Breast epithelium (tissue), 4 donors: ENCODE measurements around the gene SLC23A2. TPM values are rescaled to one million over a fixed set of nuclear protein-coding genes. Genes with fewer than 3 reads are reported as not detected.

ENCODE experiments used
- DNase-seq, 2 donors: peaks; one replicate each; pipeline ENCODE4 v3.0.0-alpha.2; 2019; ENCODE audit warnings: low spot score in 2 of 2
- H3K27ac ChIP-seq, 2 donors: fragments of 200-600 bp; sonication (generic) in 1 of 2; one replicate each; pipeline ENCODE4 v1.5.1; 2016 to 2019; ENCODE audit warnings: mild to moderate bottlenecking in 1 of 2
- H3K27me3 ChIP-seq, 2 donors: fragments of 200-600 bp; sonication (generic) in 1 of 2; one replicate each; pipeline versions ENCODE4 v1.5.1 to v1.6.0; 2017 to 2019; ENCODE audit warnings: control low read depth in 1 of 2, mild to moderate bottlenecking in 1 of 2
- H3K36me3 ChIP-seq: fragments of 200-600 bp; one replicate; pipeline ENCODE4 v1.5.1; 2019
- H3K4me1 ChIP-seq, 2 donors: fragments of 200-600 bp; sonication (generic); one replicate each; pipeline ENCODE4 v1.5.1; 2016 to 2019; ENCODE audit warnings: control low read depth in 1 of 2
- H3K4me3 ChIP-seq, 3 donors: fragments of 200-600 bp; sonication (generic); 1 replicate in 2 of 3; 2 replicates in 1 of 3; pipeline ENCODE4 v1.5.1; 2016 to 2019; ENCODE audit warnings: mild to moderate bottlenecking in 3 of 3, moderate library complexity in 2 of 3
- H3K9me3 ChIP-seq, 2 donors: fragments of 200-600 bp; sonication (generic) in 1 of 2; one replicate each; pipeline ENCODE4 v1.5.1; 2016 to 2019; ENCODE audit warnings: control low read depth in 1 of 2
- CTCF ChIP-seq, 3 donors: fragments of 450-650 bp; IDR thresholded peaks; one replicate each; pipeline ENCODE4 v1.5.1; 2016 to 2017; ENCODE audit warnings: antibody characterized with exemption in 3 of 3, mild to moderate bottlenecking in 3 of 3, moderate library complexity in 3 of 3
- POLR2A ChIP-seq: fragments of 450-650 bp; IDR thresholded peaks from one replicate; pipeline ENCODE4 v1.6.1; 2016; ENCODE audit warnings: antibody characterized with exemption, mild to moderate bottlenecking, moderate library complexity
- POLR2AphosphoS5 ChIP-seq, 3 donors: sonication (generic); formaldehyde crosslinking; IDR thresholded peaks; one replicate each; pipeline ENCODE4 v1.6.1; 2017; ENCODE audit warnings: antibody characterized with exemption in 3 of 3
- intact Hi-C: fragments of 100-400 bp; cut with DNase I; formaldehyde crosslinking; loops from one replicate; pipeline ENCODE4 v1.15.1; 2023; ENCODE audit warnings: low total_unique reads
- total RNA-seq, 3 donors: library from RNA; depleted of rRNA; stranded (reverse); fragments of >200 nt; gene quantifications; one replicate each; pipeline ENCODE4 v1.1.0, GENCODE V29; 2016

Gene SLC23A2
- total RNA-seq, 3 donors from 2014 or later: 14.6 to 18.6 (median 15.4) TPM

- Histone ChIP-seq H3K36me3 (no peaks in the 10 kb centered on the region), H3K4me1 (peaks cover 3 to 4% of the 10 kb centered on the region in 2 donors), H3K27ac (no peak overlapping the region), H3K4me3 (no peak overlapping the region), H3K9me3 (no peaks in the 10 kb centered on the region), H3K27me3 (no peaks in the 10 kb centered on the region)
- no peak for TF ChIP-seq CTCF (IDR thresholded peaks at IDR 0.05)
- no peak for TF ChIP-seq POLR2A
- TF ChIP-seq POLR2AphosphoS5 (IDR thresholded peaks at IDR 0.05): no peak
- intact Hi-C loops: no loop called here
- no peak for DNase-seq
Observed at GRCh38 chr20:5003626-5004025, 2.3 kb upstream of the SLC23A2 start.

- no peak for TF ChIP-seq POLR2AphosphoS5 (IDR thresholded peaks at IDR 0.05)
- no peak for TF ChIP-seq POLR2A
- no peaks in the 10 kb centered on the region for H3K9me3 ChIP-seq
- DNase-seq: no peak
- H3K27me3 ChIP-seq: no peaks in the 10 kb centered on the region
- peak overlapping the region in 1 of 2 donors; percentile 52 for H3K27ac ChIP-seq
- no peaks in the 10 kb centered on the region for H3K36me3 ChIP-seq
- H3K4me1 ChIP-seq: peaks cover 3 to 4% of the 10 kb centered on the region in 2 donors
- peak overlapping the region; percentile 86 to 96 (median 89) for H3K4me3 ChIP-seq
- intact Hi-C loops: no loop called here
Observed at GRCh38 chr20:5002077-5002413, 735 bp upstream of the SLC23A2 start.

- H3K36me3 ChIP-seq: no peaks in the 10 kb centered on the region
- TF ChIP-seq CTCF (IDR thresholded peaks at IDR 0.05) (no peak), POLR2A (no peak), POLR2AphosphoS5 (IDR thresholded peaks at IDR 0.05) (no peak)
- DNase-seq: peak in 1 of 2 donors; percentile 39
- H3K9me3 ChIP-seq: no peaks in the 10 kb centered on the region
- peak overlapping the region; percentile 36 to 63 for H3K27ac ChIP-seq
- peaks cover 3 to 4% of the 10 kb centered on the region in 2 donors for H3K4me1 ChIP-seq
- intact Hi-C loops: no loop called here
- H3K4me3 ChIP-seq: peak overlapping the region; percentile 86 to 96 (median 89)
- H3K27me3 ChIP-seq: no peaks in the 10 kb centered on the region
Observed at GRCh38 chr20:5000263-5001173, 792 bp downstream of the SLC23A2 start.

GRCh38 chr20:4999788-5000187 lies 1.5 kb downstream of the SLC23A2 start:
- Histone ChIP-seq H3K4me3 (peak overlapping the region; percentile 86 to 96 (median 89)), H3K36me3 (no peaks in the 10 kb centered on the region), H3K4me1 (peaks cover 3 to 4% of the 10 kb centered on the region in 2 donors), H3K27ac (no peak overlapping the region), H3K9me3 (no peaks in the 10 kb centered on the region), H3K27me3 (no peaks in the 10 kb centered on the region)
- no peak for DNase-seq
- TF ChIP-seq POLR2A: no peak
- TF ChIP-seq POLR2AphosphoS5 (IDR thresholded peaks at IDR 0.05): no peak
- TF ChIP-seq CTCF (IDR thresholded peaks at IDR 0.05): no peak
- intact Hi-C loops: no loop called here

- no peak overlapping the region for H3K27ac ChIP-seq
- no peak for DNase-seq
- no peaks in the 10 kb centered on the region for H3K27me3 ChIP-seq
- no peak for TF ChIP-seq POLR2AphosphoS5 (IDR thresholded peaks at IDR 0.05)
- H3K4me1 ChIP-seq: peaks cover 3 to 4% of the 10 kb centered on the region in 2 donors
- no peak overlapping the region for H3K4me3 ChIP-seq
- intact Hi-C loops: no loop called here
- no peaks in the 10 kb centered on the region for H3K9me3 ChIP-seq
- H3K36me3 ChIP-seq: no peaks in the 10 kb centered on the region
Observed at GRCh38 chr20:4998160-4998651, 3.1 kb downstream of the SLC23A2 start.

- Histone ChIP-seq H3K9me3 (no peaks in the 10 kb centered on the region), H3K4me1 (peaks cover 3 to 4% of the 10 kb centered on the region in 2 donors), H3K4me3 (no peak overlapping the region), H3K36me3 (no peaks in the 10 kb centered on the region), H3K27me3 (no peaks in the 10 kb centered on the region), H3K27ac (no peak overlapping the region)
- no peak for DNase-seq
- intact Hi-C loops: no loop called here
- no peak for TF ChIP-seq POLR2A
- TF ChIP-seq POLR2AphosphoS5 (IDR thresholded peaks at IDR 0.05): no peak
Observed at GRCh38 chr20:4997222-4997621, 4.1 kb downstream of the SLC23A2 start.
